Skeletal muscle satellite cell (primary cell): ENCODE measurements around the gene NTHL1.

ENCODE experiments used
- H3K27me3 ChIP-seq: 2 replicates; pipeline ENCODE4 v1.7.0; 2013; ENCODE audit warnings: low read length; ENCODE audit not compliant: control insufficient read depth, insufficient read depth
- H3K36me3 ChIP-seq: 2 replicates; pipeline ENCODE4 v1.7.0; 2013; ENCODE audit warnings: mild to moderate bottlenecking, control low read depth, low read length; ENCODE audit not compliant: insufficient read depth
- H3K4me1 ChIP-seq: 2 replicates; pipeline ENCODE4 v1.7.0; 2013; ENCODE audit warnings: low read length; ENCODE audit not compliant: control insufficient read depth, insufficient read depth
- H3K4me2 ChIP-seq: 2 replicates; pipeline ENCODE4 v1.7.0; 2013; ENCODE audit warnings: mild to moderate bottlenecking, low read length
- H3K4me3 ChIP-seq: 2 replicates; pipeline ENCODE4 v1.7.0; 2013; ENCODE audit warnings: low read length
- H3K9ac ChIP-seq: 2 replicates; pipeline ENCODE4 v1.7.0; 2013; ENCODE audit warnings: mild to moderate bottlenecking, low read depth, low read length, moderate library complexity
- H3K9me3 ChIP-seq: replicated peaks from 2 replicates; pipeline ENCODE4 v1.7.0; 2013; ENCODE audit warnings: mild to moderate bottlenecking, control low read depth, low read length

Gene NTHL1

GRCh38 chr16:2044541-2044940 lies 3.1 kb downstream of the NTHL1 start:
- Histone ChIP-seq H3K4me1 (peaks cover 55% of the 10 kb centered on the region), H3K27me3 (no peaks in the 10 kb centered on the region), H3K4me2 (no peak overlapping the region), H3K4me3 (no peak overlapping the region), H3K36me3 (no peaks in the 10 kb centered on the region), H3K9me3 (no peaks in the 10 kb centered on the region), H3K9ac (no peak overlapping the region)

- Histone ChIP-seq H3K36me3 (peaks cover 4% of the 10 kb centered on the region), H3K4me3 (no peak overlapping the region), H3K4me2 (no peak overlapping the region), H3K27me3 (no peaks in the 10 kb centered on the region), H3K4me1 (peaks cover 57% of the 10 kb centered on the region), H3K9ac (no peak overlapping the region), H3K9me3 (no peaks in the 10 kb centered on the region)
Measured at GRCh38 chr16:2043667-2044451, 3.8 kb downstream of the NTHL1 start.

DNA sequence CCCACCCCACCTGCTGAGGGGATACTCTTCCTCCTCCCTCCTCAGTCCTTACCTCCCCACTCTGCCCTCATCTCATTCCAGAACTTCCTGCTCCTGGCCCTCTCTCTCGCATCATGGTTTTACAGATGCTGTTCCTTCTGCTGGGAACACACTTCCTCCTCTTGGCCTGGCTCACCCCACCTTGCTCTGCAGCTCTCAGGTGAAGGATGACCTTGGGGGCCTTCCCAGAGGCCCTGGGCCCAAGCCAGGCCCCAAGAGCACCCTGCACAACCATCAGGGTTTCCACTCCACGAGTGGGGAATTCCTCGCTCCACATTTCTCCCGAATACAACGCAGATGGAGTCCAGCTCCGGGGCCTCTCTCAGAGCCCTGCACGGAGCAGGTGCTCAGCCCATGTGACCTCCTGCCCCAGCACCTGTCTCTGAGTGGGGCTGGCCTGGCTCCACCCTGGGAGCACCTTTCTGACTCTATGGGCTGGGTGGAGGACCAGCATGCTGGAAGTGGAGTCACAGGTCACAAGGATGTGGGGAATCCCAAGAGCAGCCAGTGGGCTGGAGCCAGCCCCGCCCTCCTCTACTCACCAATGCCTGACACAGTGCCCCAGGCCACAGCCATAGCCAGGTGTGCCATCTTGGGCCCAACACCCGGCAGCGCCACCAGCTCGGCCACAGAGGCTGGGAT lies 4.5 kb downstream of the NTHL1 start:
- H3K27me3 ChIP-seq: no peaks in the 10 kb centered on the region
- H3K9me3 ChIP-seq: no peaks in the 10 kb centered on the region
- H3K4me3 ChIP-seq: no peak overlapping the region
- H3K36me3 ChIP-seq: peaks cover 8% of the 10 kb centered on the region
- H3K4me1 ChIP-seq: peaks cover 55% of the 10 kb centered on the region
- H3K9ac ChIP-seq: no peak overlapping the region
- no peak overlapping the region for H3K4me2 ChIP-seq

GRCh38 chr16:2042171-2042985 lies 5.3 kb downstream of the NTHL1 start:
- no peaks in the 10 kb centered on the region for H3K9me3 ChIP-seq
- H3K27me3 ChIP-seq: no peaks in the 10 kb centered on the region
- peaks cover 56% of the 10 kb centered on the region for H3K4me1 ChIP-seq
- H3K4me3 ChIP-seq: no peak overlapping the region
- H3K9ac ChIP-seq: no peak overlapping the region
- H3K36me3 ChIP-seq: peaks cover 10% of the 10 kb centered on the region
- H3K4me2 ChIP-seq: no peak overlapping the region

GRCh38 chr16:2040787-2041522 lies 6.7 kb downstream of the NTHL1 start:
- Histone ChIP-seq H3K9me3 (no peaks in the 10 kb centered on the region), H3K27me3 (no peaks in the 10 kb centered on the region), H3K4me3 (no peak overlapping the region), H3K4me1 (peaks cover 55% of the 10 kb centered on the region), H3K9ac (peak overlapping the region; percentile 5), H3K36me3 (peaks cover 24% of the 10 kb centered on the region), H3K4me2 (peak overlapping the region; percentile 50)

DNA sequence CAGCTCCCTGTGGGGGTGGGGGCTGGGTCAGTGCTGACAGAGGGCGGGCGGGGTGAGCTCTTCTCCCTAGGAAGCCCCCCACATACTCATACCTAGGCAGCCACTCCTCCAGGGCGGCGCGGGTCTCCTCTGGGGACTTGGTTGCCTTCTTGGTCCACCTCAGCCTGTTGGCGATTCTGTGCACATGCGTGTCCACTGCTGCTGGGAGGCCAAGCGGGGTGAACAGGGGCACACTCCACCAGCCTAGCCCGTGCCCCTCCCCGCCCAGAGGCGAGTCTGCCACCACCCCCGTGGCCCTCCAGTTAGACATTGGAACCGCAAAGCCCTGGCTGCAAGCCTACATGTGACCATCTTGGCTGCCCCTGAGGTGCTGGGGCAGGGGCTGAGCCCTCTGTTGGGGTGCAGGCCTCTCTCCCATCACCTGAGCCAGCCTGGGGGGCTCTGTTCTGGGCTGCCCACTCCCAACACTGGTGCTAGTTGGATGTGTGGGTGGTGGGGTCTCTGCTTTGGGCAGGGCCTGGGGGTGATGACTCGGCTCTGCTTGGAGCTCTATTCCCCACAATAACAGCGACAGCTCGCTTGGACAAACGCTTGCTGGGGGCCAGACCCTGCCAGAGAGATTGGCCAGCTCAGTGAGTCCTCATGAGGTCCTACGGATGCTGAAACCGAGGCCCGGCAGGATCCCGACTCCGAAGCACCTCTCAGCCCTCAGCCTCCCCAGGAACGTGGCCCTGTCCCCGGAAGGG lies 7.4 kb downstream of the NTHL1 start:
- no peaks in the 10 kb centered on the region for H3K9me3 ChIP-seq
- H3K9ac ChIP-seq: peak overlapping the region; percentile 46
- peaks cover 24% of the 10 kb centered on the region for H3K36me3 ChIP-seq
- peaks cover 58% of the 10 kb centered on the region for H3K4me1 ChIP-seq
- H3K4me3 ChIP-seq: no peak overlapping the region
- H3K4me2 ChIP-seq: peak overlapping the region; percentile 48
- no peaks in the 10 kb centered on the region for H3K27me3 ChIP-seq

GRCh38 chr16:2039274-2040031 lies 8.2 kb downstream of the NTHL1 start:
- peaks cover 62% of the 10 kb centered on the region for H3K4me1 ChIP-seq
- H3K4me2 ChIP-seq: peak overlapping the region; percentile 48
- peaks cover 24% of the 10 kb centered on the region for H3K36me3 ChIP-seq
- no peaks in the 10 kb centered on the region for H3K27me3 ChIP-seq
- no peak overlapping the region for H3K4me3 ChIP-seq
- no peaks in the 10 kb centered on the region for H3K9me3 ChIP-seq
- peak overlapping the region; percentile 46 for H3K9ac ChIP-seq

DNA sequence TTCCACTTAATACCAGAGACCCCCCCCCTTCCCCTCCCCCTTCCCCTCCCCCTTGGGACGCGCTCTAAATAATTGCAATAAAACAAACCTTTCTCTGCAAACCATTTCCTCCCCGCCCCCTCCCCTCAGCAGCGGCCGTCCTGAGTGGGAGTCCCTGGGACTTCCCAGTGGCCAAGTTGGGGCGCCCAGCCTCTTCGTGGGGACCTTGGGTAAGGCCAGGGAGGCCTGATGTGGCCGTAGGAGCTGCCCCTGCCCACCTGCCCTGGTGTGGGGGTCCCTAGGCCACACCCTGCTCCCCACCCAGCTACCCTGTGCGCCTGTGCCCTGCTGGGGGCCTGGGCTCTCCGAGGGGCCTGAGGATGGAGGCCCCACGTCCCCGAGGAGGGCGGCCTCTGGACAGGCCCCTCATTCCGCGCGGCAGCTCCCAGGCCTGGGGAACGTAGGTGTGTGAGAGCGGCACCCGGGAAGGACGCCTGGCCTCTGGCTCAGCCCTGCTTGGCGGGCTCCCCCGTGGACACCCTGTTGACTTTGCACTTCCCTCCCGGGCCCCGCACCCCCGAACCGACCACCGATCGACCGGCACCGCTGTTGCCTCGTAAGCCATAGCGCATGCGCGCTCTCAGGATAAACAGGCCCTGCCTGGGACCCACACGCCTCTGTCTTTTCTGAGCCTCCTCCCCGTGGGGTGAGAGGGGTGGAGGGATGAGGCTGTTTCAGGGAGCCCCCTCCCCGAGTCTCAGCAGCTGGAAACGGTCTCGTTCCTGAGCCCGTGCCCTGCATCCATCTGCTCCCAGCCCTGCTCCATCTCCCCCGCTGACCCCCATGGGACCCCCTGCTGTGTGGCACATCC lies 9.0 kb downstream of the NTHL1 start:
- peaks cover 68% of the 10 kb centered on the region for H3K4me1 ChIP-seq
- no peaks in the 10 kb centered on the region for H3K27me3 ChIP-seq
- H3K4me2 ChIP-seq: peak overlapping the region; percentile 48
- H3K9ac ChIP-seq: peak overlapping the region; percentile 46
- peaks cover 24% of the 10 kb centered on the region for H3K36me3 ChIP-seq
- H3K9me3 ChIP-seq: no peaks in the 10 kb centered on the region
- H3K4me3 ChIP-seq: no peak overlapping the region

- Histone ChIP-seq H3K4me3 (no peak overlapping the region), H3K9ac (no peak overlapping the region), H3K9me3 (no peaks in the 10 kb centered on the region), H3K4me1 (peaks cover 76% of the 10 kb centered on the region), H3K27me3 (no peaks in the 10 kb centered on the region), H3K36me3 (peaks cover 24% of the 10 kb centered on the region), H3K4me2 (no peak overlapping the region)
Measured at GRCh38 chr16:2037647-2038381, 9.8 kb downstream of the NTHL1 start.
